CD1c-positive myeloid dendritic cell (primary cell): ENCODE measurements around the gene METAP1D.

ENCODE experiments used
- DNase-seq: peaks from one replicate; pipeline ENCODE4 v3.0.0-alpha.2; 2016; ENCODE audit errors: extremely low spot score

METAP1D gene

DNA sequence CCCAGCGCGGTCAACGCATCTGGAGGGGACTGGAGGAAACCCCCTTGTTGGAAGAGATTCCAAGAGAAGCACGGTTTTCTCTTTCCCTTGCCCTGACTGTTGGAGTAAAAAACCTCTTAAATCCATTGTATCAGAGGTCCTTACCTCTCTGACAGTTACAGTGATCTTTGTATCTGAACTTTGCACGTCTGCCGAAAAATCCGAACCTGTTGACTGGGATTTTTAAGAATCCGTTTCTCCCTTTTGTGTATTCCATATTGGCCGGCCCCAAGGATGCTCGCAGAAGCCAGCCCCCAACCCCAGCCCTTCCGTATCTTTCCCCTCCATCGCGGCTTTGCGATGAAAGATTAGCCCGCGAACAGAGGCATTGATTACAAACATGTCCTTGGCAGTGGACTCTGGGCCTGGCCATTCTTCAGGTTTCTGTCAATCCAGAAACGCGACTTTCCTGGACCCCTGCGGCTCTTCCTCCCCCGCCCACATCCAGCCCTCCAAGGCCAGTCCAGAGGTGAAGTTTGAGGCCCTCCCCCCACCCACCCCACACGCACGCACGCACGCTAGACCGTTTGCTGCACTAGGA is 81.0 kb downstream of the METAP1D start:
- no peak for DNase-seq

DNA sequence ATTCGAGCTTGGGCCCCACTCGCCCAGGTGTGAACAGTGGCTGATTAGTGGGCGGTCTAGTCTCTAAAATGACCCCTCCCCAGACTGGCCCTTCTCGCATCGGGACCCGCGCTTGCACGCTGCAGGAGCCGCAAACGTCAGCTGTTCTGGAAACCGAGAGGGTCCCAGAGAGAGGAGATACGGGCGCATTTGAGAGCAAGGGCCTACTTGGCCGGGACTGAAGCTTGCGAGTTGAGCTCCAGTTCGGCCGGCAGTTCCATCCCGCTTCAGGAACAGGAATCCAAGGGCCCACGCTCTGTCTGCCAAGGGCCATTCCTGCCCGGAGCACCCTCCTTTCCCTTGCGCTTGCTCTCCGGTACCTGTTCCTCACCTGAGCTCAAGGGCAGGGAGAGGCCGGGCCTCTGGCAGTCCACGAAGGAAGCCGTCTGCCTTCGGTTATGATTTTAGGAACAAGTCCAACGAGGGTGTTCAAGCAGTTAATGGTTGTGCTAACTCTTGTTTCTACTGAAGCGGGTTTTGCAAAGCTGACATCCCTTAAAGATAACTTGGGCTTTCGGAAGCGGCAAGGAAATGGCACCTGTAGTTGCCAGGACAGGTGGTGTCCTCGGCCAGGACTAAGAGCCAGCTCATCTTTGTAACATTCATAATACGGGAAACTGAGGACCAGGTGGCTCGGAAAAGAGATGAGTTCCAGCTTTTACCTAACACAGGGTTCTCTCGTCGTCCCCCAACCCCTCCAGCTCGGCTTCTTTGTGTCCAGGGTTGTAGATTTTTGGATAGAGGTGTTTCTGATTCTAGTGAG is 81.7 kb downstream of the METAP1D start:
- no peak for DNase-seq

DNA sequence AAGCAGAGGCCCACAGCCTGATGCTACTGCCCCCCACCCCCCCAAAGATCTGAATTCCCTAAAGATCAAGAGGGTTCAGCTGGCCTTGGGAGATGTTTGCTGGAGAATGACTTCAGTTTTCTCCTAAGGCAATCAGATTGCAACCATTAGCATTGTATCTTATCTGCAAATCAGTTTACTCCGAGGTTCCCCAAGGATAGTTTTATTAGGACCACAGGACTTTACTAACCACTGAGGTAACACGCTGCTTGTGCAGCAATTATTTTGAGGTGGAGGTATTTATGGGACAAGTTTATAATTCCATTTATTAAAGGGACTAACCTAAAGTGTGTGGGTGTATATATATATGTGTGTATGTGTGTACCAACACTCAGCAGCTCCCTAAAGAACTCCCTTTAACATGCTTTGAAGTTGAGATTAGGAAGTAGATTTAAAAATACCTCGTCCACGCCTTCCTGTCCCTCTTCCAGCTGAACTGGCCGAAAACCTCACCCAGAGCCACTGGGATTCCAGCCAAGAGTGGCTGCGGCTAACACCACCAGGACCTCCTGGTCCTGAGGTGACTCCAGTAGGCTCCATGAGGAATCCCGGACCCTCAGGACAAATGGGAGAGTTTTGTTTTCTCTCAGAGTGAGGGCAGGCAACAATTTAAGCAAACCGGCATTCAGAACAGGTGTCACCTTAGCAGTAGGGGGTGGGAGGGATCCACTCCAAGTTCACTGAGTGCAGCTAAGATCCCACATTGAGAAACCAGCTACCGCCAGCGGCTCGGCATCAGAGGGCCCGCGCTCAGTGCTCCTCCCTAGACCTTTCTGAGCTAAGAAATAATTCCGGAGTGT is 82.6 kb downstream of the METAP1D start:
- no peak for DNase-seq

DNA sequence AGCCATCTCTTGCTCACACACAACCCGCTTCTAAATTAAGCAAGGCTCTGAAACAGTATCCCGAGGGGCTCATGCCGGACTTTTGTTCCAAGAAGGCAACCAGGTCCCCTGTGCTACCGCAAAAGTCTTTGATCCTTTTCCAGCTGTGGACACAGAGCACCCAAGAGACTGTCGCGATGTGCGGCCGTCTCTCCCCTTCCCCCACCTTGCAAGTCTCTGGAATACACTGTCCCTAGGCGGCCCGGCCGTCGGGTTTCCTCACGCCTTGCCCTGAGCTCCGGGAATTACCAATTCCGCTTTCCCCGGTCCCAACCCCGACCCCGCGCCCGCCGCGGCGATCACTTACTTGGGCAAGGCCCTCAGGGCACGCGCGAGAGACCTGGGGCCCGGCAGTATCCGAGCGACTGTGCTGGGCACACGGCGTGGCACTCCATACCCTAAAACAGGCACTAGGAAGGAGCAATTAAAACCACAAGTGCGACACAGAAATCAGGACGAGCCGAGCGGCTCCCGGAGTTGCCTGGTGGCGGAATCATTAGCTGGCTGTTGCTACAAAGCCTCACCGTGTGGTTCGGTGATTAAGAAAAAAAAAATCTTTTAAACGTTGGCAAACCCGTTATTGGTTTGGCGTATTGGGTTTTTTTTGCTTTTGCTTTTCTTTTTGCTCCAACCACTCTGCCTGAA is 83.3 kb downstream of the METAP1D start:
- no peak for DNase-seq

DNA sequence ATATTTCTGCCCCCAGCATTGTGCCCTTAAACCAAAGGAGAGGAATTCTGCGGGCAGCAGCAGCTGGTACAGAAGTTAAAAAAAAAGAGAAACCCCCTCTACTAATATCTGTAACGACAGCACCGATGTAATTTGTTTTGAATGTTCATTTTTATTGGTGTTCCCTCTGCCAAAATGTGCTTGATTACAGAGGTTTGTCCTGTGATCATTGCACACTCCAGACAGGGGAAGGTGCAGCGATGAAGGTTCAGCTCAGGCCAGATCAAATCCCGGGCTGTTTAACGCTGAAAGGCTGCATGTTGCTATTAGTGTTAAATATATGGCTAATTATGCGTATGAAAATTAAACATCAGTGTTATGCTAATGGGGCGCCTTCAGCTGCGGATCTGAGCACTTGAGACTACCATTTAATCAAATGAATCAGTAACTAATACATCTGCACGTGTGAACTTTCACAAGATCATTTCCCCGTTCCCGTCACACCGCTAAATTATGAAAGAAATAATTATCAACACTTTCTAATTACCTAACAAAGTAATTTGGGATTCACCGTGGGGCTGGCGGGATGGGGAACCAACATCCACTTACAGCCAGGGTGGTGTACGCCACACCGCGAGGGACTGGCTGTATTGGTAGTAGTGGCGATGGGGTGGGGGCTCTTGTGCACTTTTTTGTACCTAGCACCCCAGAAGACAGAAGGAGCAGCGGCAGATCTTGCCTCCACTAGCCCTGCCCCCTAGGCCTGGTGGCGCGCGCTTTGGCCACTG is 84.1 kb downstream of the METAP1D start:
- DNase-seq = no peak

DNA sequence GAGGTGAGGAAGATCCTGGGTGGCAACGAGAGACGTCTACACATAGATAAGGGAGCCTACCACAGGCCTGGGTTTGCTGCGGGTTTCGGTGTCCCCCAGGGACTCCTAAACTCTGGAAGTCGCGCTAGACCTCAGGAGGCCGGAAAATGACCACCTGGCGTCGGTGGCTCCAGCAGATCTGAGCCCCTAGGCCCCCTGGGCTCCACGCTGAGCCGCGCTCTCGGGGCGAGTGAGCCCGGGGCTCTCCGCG is 84.6 kb downstream of the METAP1D start:
- no peak for DNase-seq

DNA sequence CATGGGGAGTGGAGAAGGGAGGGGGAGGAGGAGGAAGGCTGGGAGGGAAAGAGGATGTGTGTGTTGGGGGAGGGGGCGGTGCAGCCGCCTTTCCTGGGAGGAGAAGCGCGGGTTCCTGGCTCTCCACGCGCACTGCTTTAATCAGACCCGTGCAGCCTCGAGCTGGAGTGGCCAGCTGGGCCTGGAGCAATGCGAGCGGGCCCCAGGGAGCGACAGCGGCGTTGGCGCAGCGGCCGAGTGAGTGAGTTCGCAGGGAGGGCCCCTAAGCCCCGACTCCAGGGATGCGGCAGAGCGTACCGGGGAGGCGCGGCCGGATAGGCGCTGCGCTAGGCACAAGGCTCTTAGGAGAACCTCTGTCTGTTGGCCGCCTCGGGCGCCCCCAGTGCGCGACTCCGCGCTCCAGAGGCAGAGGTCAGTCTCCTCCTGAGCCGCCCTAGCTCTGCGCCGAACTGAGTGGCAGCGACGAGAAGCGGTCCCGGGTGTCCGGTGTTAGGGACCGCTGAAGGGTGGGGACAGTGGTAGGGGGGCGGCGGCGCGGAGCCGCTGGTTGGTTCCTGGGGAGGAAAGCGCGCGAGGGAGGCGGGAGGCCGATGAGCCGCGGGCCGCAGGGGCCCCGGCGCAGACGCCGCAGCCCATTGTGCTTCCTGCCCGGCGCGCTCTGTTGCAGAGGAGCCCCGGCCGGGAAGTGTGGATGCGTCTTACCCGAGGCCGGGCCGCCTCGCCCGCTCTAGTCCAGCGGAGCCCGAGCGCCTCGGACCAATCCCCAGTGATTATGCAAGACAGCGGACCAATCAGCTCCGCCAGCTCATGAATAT is 85.1 kb downstream of the METAP1D start:
- DNase-seq = peak; percentile 90

DNA sequence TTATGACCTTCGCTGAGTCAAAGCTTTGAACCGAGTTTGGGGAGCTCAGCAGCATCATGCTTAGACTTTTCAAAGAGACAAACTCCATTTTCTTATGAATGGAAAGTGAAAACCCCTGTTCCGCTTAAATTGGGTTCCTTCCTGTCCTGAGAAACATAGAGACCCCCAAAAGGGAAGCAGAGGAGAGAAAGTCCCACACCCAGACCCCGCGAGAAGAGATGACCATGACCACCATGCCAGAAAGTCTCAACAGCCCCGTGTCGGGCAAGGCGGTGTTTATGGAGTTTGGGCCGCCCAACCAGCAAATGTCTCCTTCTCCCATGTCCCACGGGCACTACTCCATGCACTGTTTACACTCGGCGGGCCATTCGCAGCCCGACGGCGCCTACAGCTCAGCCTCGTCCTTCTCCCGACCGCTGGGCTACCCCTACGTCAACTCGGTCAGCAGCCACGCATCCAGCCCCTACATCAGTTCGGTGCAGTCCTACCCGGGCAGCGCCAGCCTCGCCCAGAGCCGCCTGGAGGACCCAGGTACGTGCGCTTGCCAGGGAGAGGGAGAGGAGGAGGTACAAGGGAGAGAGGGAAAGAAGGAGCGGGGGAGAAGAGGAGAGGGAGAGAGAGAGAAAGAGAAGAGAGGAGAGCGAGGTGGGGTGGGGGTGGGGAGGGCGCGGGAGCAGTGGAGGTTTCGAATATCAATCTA is 85.9 kb downstream of the METAP1D start, which contains the start of gene DLX1:
TSS of gene DLX1 (plus strand) at position 48 of the 700 bp plus-strand sequence. CDS start at position 219, 171 bp downstream.
- DNase-seq = no peak

DNA sequence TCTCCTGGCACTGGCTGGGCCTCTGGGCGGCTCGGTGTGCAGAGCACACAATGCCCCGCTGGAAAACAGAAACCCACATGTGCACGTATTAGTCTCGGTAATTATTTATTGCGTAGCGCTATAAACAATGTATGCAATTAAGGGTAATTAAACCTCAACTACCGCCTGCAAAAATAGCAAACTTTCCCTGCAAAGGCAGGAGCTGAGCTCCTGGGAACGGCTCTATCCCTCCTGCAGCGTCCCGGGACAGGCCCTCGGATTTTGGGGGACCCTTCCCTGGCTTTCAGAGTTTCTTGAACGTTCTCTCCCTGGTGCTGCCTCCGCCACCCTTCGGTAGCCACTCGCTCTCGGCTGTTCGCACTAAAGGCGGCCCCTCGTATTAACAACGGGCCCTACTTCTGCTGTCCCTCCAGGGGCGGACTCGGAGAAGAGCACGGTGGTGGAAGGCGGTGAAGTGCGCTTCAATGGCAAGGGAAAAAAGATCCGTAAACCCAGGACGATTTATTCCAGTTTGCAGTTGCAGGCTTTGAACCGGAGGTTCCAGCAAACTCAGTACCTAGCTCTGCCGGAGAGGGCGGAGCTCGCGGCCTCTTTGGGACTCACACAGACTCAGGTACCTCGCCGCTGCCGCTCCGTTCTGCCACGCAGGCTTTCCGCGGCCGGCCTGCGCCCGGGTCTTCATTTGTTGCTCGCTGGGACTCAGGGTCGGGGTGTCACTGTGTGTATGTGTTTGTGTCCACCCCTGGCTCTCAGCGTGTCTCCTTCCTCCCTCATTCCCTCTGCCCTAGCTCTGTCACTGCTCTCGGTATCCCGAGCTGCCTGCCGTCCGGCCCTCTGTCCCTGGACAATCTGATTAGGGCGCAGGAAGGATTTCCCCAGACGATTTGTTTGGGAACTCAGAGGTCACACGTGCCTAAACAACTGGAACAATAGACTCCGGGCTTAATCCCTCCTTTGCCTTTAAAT is 86.8 kb downstream of the METAP1D start:
- DNase-seq = no peak

DNA sequence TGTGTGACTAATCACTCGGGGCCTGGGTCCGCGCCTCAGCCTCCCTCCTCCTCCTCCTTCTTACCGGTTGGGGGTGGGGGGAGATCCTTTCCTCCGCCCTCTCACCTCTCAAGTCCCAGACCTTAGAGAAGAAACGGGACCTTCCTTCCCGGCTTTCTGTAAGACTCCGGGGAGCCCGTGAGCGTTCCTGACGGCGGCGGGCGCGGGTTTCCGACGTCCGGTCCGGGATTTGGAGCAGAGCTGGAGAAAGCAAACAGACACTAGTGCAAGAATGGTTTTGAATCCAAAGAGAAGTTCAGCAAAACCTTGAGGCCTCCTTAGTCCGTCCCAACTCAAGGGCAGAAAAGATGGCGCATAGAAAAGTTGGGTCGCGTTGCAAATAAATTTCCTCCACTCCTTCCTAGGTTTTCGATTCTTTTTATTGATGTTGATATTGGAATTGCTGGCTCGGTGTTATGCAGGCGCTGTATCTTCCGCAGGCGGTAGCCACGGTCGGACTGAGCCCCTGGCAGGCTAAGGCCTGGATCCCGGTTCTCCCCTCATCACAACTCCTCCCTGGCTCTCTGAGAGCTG is 87.5 kb downstream of the METAP1D start:
- DNase-seq = no peak

DNA sequence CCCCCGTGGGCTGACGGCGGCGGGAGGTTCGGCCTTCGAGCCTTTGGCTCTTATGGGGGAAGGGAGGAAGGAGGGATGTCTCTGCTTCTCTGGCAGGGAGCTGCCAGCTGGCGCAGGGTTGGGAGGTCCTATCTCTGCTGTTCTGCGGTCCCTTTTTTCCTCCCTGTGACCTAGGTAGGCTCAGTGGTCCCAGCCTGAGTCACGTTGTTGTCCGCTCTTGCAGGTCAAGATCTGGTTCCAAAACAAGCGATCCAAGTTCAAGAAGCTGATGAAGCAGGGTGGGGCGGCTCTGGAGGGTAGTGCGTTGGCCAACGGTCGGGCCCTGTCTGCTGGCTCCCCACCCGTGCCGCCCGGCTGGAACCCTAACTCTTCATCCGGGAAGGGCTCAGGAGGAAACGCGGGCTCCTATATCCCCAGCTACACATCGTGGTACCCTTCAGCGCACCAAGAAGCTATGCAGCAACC is 88.1 kb downstream of the METAP1D start:
- DNase-seq = no peak

DNA sequence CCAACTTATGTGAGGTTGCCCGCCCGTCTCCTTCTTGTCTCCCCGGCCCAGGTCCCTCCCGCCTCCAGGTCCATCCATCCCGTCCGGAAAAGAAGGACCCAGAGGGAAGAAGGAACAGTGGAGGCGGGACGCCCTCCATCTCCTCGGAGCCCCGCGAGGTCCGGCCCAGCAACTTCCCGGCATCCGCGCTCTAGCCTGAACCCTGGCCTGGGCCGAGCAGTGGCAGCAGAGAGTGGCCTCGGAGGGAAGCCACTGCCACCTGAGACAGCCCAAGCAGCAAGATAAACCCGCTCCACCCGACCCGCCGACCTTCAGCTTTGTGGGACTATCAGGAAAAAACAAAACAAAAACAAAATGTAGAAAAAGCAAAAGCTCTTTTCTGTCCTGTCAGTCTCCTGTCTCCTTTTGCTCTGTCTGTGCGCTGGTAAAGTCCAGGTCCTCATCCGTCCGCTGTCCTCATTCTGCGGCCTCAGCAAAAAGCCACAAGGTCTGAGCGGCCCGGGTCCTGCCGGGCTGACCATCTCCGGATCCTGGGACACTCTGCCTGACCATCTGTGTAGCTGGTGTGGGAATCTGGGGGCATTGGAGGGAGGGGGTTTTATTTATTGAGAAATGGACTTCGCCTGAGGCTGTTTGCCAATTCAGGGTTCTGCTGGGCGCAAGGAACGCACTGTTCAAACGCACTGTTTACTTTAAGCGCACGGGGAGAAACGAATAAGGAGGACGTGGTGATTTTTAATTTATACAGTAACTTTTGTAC is 88.7 kb downstream of the METAP1D start:
- DNase-seq = no peak

DNA sequence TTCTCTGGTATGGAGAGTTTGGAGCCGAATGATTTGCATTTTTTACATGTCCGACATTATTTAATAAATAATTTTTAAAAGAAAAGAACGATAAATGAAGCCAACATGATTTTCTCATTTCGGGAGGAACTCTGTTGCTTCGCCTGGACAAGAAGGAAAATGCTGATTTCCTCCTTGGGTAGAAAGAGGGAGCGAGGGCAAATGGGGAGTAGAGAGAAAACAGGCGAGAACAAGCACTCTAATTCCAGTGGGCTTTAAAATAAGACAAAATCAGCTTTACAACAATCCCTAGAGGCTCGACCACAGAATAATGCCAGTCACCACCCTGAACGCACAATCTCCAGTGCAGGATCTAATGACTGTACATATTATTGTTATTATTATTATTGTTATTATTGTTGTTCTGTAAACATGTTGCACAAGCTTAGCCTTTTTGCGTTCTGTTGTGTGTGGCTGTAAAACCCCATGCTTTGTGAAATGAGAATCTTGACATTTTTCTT is 89.3 kb downstream of the METAP1D start:
- no peak for DNase-seq

DNA sequence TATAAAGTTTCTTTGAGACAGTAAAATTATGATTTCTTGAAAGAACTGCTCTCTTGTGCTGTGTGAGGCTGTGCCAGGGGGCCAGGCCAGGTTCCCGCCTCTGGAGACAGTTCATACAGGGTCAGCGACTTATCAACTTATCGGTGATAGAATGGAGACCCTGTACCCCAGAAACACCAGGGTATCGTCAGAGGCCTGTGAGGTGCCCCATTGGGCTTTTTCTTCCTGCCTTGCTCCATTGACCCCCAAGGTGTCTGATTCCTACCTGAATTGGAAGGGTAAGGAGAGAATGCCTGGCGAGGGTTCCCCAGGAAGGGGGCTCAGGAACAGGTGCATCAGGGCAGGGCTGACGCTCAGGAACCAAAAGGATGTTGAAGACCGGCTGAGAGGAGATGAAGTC is 89.9 kb downstream of the METAP1D start:
- no peak for DNase-seq

DNA sequence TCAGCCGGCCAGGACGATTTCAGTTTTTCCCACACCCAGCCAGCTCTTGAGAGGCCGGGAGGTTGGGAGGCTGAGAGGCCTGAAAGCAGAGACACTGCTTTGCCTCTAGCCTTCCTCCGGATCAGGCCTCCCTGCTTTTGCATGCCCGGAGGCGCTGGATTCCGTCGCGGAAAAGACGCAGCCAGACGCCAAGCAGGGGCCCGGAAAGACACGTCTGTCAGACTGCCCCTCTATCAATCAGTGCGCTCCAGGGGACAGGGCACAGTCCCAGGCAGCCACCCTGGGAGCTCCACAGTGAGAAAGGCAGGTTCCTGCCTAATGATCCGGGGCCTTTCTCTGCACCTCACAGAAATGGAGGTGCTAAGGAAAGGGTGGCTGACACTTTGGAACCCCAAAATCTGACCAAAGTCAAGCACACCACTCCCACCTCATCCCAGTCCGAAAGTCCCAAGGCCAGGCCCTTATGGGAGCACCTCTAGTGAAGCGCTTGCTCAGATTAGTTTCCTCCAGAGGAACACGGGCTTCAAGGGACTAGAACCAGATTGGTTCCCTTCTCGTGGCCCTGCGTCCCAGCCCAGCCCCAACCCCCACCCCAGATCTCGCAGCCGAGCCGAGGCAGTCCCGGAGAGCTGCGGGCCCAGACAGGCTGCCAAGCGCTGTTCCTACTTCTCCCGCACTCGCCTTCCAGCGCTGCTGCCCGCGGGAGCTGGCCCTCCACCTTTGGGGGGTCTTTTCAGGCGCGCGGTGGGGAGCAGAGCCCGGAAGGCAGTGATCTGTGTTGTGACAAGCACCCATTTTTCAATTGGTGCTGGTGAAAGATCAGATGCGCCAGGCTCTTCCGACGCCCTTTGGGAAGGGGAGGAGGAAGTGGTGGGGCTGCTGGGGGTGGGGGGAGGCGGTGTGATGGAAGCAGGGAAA is 90.5 kb downstream of the METAP1D start:
- DNase-seq = no peak

DNA sequence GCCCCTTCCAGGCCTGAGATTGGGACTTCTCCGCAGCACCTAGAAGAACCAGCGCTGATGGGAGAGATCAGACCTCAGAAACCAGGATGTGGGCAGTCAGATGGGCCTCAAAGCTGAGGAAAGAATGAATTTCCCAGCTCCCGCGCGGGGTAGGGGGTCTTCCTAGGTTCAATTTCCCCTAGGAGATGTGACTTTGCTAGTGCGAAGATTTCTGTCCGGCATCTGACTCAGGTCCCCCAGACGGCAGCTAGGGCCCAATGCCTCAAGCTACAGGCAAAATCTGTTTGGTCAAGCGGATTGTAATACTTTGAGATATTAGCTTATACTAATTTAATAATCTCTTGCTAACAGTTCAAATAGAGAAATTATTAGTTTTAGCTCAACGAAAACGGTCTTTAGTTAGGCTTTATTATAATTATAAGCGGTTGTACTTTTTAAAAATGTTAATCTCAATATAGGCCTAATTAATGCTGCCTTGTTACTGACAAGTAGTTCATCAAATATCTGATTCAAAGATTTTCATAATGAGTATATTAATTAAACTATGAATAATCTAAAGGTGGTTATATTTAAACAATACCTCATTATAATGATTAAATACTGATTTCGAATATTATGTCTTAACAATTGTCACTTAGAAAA is 91.4 kb downstream of the METAP1D start:
- DNase-seq = no peak
